PC-3 (cell line): ENCODE results near the gene NNT.

Source experiments
- EZH2 ChIP-seq: fragments of 300-600 bp; sonication (generic); IDR thresholded peaks from one replicate; pipeline ENCODE4 v1.6.1; 2017; ENCODE audit warnings: antibody characterized with exemption, mild to moderate bottlenecking, low read length; ENCODE audit not compliant: unreplicated experiment
- EZH2phosphoT487 ChIP-seq: fragments of 300-600 bp; sonication (generic); IDR thresholded peaks from 2 replicates; pipeline ENCODE4 v1.6.1; 2018; ENCODE audit warnings: mild to moderate bottlenecking, antibody characterized with exemption, low read length, borderline replicate concordance
- TF ChIP-seq, protein P1 (sequence below): fragments of 300-600 bp; sonication (generic); conservative IDR thresholded peaks from 2 replicates; pipeline ENCODE4 v1.5.1; 2017; ENCODE audit warnings: antibody characterized with exemption, low read depth, mild to moderate bottlenecking, low read length

DNA sequence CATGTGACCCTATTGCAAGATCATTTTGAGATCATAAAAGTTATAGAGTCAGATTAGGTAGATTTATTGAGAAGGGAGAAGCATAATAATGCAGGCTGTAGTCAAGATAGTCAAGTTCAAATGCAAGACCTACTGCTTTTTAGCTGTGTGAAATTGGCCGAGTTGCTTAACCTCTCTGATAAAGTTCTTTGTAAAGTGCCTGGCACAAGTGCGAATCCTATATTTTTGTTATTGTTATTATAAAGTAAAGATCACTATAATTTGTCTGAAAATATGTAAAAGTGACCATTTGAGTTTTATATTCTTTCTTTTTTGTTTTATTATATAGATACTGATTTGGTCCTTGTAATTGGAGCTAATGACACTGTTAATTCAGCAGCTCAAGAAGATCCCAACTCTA is 99.3 kb downstream of the NNT start:
- TF ChIP-seq, protein P1, sequence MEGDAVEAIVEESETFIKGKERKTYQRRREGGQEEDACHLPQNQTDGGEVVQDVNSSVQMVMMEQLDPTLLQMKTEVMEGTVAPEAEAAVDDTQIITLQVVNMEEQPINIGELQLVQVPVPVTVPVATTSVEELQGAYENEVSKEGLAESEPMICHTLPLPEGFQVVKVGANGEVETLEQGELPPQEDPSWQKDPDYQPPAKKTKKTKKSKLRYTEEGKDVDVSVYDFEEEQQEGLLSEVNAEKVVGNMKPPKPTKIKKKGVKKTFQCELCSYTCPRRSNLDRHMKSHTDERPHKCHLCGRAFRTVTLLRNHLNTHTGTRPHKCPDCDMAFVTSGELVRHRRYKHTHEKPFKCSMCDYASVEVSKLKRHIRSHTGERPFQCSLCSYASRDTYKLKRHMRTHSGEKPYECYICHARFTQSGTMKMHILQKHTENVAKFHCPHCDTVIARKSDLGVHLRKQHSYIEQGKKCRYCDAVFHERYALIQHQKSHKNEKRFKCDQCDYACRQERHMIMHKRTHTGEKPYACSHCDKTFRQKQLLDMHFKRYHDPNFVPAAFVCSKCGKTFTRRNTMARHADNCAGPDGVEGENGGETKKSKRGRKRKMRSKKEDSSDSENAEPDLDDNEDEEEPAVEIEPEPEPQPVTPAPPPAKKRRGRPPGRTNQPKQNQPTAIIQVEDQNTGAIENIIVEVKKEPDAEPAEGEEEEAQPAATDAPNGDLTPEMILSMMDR = no peak
- TF ChIP-seq EZH2 (no peak), EZH2phosphoT487 (no peak)
